DMS53 treated with DMSO at 0.1 percent for 48 hours (cell line): ENCODE data around the gene CYYR1.
"Not testable (repeated sequence)": the region's sequence is repeated elsewhere in the genome, so short reads cannot be mapped to it uniquely, and the experiment has no call there.

Experiments
- DNase-seq: peaks from one replicate; lab custom pipeline; 2025; ENCODE audit not compliant: unreplicated experiment; lab: John Stamatoyannopoulos, UW

Gene CYYR1

DNA sequence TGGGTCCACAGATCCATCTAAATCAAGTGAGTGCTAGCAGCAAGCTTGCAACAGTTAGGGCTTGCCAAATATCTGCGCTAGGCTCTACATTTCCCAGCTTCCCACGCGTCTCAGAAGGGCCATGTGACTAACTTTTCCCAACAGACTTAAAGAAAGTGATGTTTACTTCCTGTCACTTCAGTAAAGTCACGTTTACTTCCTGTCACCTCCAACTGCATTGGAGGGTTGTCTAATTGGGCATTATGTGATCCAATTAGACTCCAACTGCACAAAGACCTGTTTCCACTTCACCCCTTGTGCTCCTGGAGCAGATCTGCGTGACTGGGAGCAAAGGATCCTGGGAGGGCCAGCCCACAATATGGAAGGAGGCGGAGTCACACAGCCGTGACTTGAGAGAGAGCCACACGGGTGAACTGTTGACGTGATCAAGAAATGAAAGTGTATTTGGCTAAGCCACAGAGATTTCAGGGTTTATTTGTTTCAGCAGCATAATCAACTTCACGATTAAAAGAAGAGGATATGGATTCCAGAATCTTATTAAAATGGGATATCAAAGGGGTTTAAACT, 77.7 kb downstream of the CYYR1 start:
- no peak for DNase-seq

DNA sequence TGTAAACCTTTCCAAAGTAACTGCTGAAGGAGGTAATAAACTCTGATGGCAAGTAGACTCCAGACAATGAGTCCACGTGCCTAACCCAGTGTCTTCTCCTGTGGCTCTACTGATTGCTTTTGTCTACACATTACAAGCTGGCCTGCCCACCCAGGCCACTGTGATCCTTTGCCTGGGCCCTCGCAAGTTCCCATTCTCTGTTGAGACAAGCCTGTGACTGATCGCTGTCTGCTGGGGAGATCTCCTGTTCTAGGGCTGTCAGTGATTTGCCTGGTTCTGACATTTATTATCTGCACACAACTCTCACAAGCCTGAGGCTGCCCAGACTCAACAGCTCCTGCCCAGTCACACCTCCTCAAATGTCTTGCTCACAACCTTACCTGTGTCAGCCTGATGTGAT, 81.4 kb downstream of the CYYR1 start:
- no peak for DNase-seq

DNA sequence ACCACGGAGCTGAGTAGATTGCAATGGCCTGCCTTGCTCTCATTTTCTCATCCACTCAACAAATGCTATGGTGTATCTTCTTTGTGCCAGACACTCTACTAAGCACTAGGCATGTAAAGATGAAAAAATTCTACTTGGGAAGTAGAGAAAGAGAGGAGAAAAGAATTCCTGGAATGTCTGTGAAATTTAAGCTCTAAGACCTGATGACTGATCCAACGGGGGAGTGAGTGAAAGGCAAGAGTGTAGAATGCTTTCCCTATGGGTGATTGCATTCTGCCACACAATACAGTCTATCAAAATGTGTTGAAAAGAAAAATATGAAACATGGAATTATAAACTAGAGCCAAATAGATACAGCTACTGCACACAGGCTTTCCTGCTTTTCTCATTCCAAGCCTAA, 82.3 kb downstream of the CYYR1 start:
- DNase-seq, result no peak

DNA sequence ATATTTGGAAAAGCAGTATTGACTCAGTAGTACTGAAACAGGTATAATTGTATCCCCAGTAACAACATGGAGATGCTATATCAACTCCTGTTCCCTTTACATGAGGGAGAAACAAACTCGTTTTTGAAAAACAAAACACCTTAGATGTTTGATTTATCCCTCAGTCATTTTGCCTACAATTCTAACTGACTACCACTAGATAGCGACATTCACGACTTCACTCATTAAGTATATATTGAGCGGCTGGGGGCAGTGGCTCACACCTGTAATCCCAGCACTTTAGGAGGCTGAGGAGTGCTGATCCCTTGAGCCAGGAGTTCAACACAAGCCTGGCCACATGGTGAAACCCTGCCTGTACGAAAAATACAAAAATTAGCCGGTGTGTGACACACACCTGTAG, 83.3 kb downstream of the CYYR1 start:
- DNase-seq, result no peak

GRCh38 chr21:26487981-26488480, 85.1 kb downstream of the CYYR1 start:
- DNase-seq, result no peak

DNA sequence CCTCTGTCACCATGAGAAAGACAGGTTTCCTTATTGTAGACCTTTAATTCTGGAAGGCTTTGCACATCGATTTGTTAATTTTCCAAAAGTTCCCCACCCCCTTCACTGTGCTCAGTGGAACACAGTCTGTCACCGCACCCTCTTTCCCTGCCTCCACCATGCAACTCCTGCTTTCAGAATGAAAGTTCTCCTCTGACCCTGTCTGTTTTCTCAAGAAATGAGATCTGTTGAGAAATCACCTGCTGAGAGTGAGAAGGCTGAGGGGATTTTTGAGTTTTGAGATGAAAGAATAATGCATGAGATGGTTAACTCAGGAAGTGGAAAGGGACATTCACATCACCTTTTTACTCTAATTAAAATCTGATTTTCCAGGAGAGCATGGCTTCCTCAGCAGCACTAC, 99.6 kb downstream of the CYYR1 start:
- no peak for DNase-seq

- DNase-seq, result no peak
Observed at GRCh38 chr21:26471099-26471471, 102.0 kb downstream of the CYYR1 start.

DNA sequence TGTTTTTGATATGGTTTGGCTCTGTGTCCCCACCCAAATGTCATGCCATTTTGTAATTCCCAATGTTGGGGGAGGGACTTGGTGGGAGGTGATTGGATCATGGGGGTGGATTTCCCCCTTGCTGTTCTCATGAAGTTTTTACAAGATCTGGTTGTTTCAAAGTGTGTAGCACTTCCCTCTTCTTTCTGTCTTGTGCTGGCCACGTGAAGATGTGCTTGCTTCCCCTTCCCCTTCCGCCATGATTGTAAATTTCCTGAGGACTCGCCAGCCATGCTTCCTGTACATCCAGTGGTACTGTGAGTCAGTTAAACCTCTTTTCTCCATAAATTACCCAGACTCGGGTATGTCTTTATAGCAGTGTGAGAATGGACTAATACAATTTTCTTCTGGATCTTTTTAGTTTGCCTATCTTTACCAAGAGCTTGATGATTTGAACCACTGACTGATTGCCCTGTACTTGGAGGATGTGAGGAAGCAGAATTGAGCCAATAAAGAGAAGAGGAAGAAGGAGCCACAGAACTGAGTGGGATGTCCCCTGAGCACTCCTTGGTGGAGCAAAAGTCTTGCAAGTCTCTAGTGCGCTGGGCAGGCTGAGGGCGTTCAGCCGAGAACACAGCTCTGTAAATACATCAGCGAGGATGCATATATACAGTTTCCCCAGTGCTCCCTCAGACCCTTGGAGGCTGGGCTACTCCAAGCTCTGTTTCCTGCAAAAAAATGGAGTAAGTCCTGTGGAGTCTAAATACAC, 102.6 kb downstream of the CYYR1 start:
- DNase-seq, result no peak

DNA sequence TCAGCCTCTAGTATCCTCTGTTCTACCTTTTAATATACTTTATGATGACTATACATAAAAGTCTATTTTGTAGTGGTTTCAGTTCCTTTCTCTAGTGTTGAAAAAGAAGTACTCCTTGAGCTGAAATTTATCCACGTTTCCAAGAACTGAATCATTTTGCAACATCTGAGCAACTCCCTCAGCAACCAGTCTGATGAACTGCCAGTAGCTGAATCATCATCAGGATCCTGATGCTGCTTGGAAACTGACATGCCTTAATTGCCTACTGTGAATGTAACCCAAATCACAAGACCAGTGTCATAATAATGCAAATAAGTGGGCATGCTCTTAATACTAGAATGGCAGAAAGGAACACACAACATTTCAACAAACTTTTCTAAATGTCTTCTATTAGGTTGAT, 103.3 kb downstream of the CYYR1 start:
- DNase-seq, result no peak

DNA sequence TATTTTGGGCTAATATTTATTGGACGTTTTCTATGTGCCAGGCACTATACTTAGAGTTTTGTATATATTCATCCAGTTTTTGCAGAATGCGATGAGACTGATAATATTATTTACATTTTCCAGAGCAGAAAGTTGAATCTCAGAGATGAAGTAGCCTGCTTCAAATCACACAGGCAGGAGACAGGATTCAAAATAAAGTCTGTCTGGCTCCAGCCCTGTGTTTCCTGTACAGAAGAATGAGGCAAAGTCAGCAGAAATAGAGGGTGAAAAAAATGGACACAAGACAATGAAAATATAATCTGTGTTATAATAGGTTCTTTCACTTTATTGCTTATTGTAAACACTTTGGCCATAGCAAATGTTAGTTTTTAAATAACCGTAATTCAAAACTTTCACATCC, 107.2 kb downstream of the CYYR1 start:
- no peak for DNase-seq

DNA sequence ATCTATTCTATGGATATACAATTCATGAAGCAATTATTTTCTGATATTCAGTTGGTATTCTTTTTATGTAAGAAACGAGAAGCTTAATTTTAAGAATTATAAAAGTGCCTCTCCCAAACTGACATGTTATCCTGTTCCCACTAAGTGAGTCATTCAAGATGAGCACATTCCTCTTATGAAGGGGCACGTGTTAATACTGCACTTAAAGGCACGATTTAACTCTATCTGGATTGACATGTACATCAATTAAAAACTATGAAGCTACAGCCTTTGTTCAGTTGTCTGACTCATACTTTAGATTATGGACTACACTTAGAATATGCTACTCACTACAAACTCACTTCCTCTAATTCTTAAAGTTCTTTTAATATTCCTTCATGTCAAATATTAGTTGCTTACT, 111.6 kb downstream of the CYYR1 start:
- no peak for DNase-seq

- no peak for DNase-seq
Observed at GRCh38 chr21:26460621-26461020, 112.5 kb downstream of the CYYR1 start.

DNA sequence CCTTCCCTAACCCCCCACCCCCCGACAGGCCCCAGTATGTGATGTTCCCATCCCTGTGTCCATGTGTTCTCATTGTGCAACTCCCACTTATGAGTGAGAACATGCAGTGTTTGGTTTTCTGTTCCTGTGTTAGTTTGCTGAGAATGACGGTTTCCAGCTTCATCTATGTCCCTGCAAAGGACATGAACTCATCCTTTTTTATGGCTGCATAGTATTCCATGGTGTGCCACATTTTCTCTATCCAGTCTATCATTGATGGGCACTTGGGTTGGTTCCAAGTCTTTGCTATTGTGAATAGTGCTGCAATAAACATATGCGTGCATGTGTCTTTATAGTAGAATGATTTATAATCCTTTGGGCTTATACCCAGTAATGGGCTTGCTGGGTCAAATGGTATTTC, 114.2 kb downstream of the CYYR1 start:
- not testable (repeated sequence) for DNase-seq

- no peak for DNase-seq
Observed at GRCh38 chr21:26457817-26458216, 115.3 kb downstream of the CYYR1 start.

DNA sequence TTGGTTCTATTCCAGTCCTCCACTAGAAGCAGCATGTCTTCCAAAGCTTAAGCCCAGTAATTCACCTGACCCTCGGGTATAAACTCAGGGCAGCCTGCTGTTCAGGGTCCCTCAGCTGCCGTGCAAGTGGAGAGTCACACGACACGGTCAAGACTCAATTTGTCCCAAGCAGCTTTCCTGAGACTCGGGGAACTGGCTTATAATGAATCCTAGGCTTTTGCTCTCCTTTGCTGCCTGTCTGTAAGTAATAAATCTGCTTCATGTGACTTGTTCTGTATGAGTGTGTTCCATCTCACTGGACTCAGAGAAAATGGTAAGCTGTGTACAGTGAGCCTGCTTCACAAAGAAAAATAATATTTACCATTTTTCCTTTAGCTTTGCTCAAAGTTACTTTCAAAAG, 119.8 kb downstream of the CYYR1 start:
- no peak for DNase-seq

DNA sequence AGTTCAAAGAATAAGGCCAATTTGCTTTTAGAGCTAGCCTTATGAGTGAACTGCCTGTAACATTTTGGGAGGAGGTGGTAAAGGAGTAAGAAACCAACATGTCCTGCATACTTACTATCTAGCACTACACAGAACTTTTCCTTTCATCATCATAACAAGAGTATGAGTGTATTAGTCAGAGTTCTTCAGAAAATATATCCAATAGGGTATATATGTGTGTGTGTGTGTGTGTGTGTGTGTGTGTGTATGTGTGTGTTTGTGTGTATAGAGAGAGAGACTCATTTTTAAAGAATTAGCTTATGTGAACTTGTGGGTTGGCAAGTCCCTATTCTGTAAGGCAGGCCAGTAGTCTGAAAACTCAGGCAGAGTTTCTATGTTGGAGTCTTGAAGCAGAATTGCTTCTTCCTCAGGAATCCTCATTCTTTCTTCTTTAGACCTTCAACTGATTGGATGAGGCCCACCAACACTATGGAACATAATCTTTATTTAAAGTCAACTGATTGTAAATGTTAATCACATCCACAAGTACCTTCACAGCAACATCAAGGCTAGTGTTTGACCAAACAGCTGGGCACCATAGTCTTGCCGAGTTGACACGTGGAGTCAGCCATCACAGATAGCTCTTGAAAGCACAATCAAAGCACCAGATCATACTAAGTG, 121.9 kb downstream of the CYYR1 start:
- DNase-seq, result no peak

DNA sequence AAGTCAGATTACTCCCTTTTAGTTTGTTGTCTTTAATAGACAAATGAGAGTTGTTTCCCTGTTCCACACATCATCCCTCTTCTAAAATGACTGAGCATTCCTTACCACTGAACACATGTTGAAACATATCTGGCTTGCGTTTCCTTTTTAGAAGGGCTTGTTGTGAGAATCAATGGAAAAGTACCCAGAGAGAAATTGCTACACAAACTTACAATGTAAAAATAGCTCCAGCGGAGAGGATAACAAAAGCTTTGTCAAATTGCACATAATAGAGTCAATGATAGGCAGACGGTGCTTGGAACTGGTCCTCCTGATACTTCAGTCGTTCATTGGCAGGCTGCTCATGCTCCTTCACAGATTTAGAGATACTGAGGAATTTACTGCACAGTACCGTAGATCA, 123.9 kb downstream of the CYYR1 start:
- DNase-seq, result no peak

DNA sequence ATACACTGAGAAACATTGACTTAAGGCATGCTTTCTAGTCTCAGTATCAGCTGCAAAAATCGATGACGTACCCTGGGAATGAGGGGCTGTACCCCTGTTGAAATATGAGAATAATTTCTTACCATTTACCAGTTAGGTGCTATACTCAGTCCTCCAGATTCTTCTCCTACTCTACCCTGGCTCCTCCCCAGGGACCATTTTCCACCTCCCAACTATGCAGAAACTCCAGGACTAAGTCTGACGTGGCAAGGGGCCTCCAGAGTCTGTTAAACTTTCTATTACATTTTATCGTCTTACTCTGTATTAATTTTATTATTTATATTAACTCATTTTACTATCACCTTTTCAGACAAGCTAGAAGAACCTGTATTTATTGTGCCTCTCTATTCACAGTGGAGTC, 124.3 kb downstream of the CYYR1 start:
- DNase-seq, result no peak

DNA sequence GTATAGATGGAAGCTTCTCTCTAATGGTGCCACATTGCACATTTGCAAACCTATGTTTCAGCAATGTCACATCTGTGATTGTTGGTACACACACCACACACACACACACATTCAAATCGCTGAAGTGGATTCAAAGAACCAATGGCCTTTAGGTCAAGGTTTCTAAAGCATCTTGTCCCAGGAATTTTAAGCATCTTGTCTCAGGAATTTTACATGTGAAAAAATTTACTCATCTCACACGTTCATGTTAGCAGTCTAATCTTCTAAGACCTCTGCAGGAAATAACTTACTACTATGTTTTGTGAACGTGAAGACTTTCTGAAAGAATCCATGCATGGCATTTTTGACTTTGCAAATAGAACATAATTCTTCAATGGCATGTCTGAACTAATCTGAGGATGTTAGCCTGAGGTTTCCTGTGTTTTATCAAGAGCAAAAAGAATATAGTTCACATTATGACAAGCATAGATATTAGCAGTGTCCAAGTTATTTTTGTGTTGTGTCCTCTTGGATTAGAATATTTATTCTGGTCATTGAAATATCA, 125.1 kb downstream of the CYYR1 start:
- DNase-seq, result no peak

GRCh38 chr21:26445440-26445839, 127.6 kb downstream of the CYYR1 start:
- no peak for DNase-seq

GRCh38 chr21:26444646-26445045, 128.4 kb downstream of the CYYR1 start:
- no peak for DNase-seq

GRCh38 chr21:26443867-26444266, 129.2 kb downstream of the CYYR1 start:
- DNase-seq, result no peak
